SK-N-MC (cell line): ENCODE measurements around the gene NRCAM.

Experiments
- EZH2 ChIP-seq: fragments of 200-600 bp; sonication (generic); IDR thresholded peaks from one replicate; pipeline ENCODE4 v1.6.1; 2017; ENCODE audit warnings: antibody characterized with exemption
- FOXP2 ChIP-seq: optimal IDR thresholded peaks from 2 replicates; pipeline ENCODE3; 2011; ENCODE audit warnings: mild to moderate bottlenecking, moderate library complexity; ENCODE audit not compliant: insufficient read depth; ENCODE audit errors: extremely low read length, control extremely low read depth
- POLR2AphosphoS5 ChIP-seq: IDR thresholded peaks from 2 replicates; pipeline ENCODE4 v1.6.1; 2012; ENCODE audit warnings: mild to moderate bottlenecking, low read depth, low read length, borderline replicate concordance

DNA sequence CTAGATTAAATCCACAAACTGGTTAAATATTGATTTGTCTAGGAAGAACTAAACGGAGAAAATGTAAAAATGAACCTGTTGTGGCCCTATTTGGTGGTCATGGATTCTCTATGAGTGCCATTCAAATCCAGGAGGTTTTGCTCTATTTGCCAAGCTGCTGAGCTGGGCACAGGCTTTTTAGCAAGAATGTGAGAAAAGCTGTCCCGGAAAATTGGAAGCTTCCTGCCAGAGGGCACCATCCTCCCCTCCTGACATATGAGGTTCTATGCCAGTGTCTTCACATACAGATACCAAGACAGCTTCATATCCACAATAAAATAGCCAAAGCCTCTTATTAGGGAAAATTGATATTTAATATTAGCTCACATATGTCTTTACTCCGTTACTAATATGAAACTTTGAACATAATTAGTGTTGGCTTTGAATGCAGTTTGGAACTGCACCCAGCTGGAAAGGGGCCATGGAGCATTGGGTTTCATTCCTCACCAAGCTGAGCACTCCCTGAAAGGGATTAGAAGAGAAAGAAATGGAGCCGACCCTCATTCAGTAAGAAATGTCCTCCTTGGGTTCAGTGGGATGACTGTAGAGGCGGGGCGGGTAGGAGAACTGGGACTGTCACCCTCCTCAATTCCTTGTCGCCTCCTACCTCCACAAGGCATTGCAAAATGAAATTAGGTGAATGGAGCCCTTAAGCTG is 47.8 kb downstream of the NRCAM start:
- no peak for TF ChIP-seq POLR2AphosphoS5
- TF ChIP-seq EZH2 = no peak
- no peak for TF ChIP-seq FOXP2
